Osteoblast (primary cell): ENCODE results near the gene DNA2. TPM values are rescaled to one million over a fixed set of nuclear protein-coding genes. Genes with fewer than 3 reads are reported as not detected.
"Not testable (repeated sequence)": the region's sequence is repeated elsewhere in the genome, so short reads cannot be mapped to it uniquely, and the experiment has no call there.

Experiments
- DNase-seq: peaks from one replicate; pipeline ENCODE4 v3.0.0; 2011; ENCODE audit warnings: low spot score, mixed read lengths; ENCODE audit not compliant: insufficient read length; ENCODE audit errors: missing footprints
- H2AFZ ChIP-seq: 2 replicates; pipeline ENCODE4 v1.6.0; 2011; ENCODE audit warnings: mild to moderate bottlenecking, low read length
- H3K27ac ChIP-seq: 2 replicates; pipeline ENCODE4 v1.5.1; 2011; ENCODE audit warnings: mild to moderate bottlenecking, low read depth, low read length, moderate library complexity
- H3K27me3 ChIP-seq: 2 replicates; pipeline ENCODE4 v1.6.0; 2012; ENCODE audit warnings: mild to moderate bottlenecking, control low read depth, inconsistent platforms, low read length, moderate library complexity; ENCODE audit not compliant: insufficient read depth
- H3K36me3 ChIP-seq: 2 replicates; pipeline ENCODE4 v1.5.1; 2011; ENCODE audit warnings: mild to moderate bottlenecking, low read length, control low read depth, moderate library complexity; ENCODE audit not compliant: insufficient read depth
- H3K4me1 ChIP-seq: 2 replicates; pipeline ENCODE4 v1.5.1; 2011; ENCODE audit warnings: mild to moderate bottlenecking, low read length, control low read depth, moderate library complexity; ENCODE audit not compliant: insufficient read depth
- H3K4me2 ChIP-seq: 2 replicates; pipeline ENCODE4 v1.6.0; 2011; ENCODE audit warnings: mild to moderate bottlenecking, low read length; ENCODE audit not compliant: insufficient read depth
- H3K4me3 ChIP-seq: fragments of 200-600 bp; sonication (generic); 3 replicates; pipeline ENCODE4 v1.5.1; 2012; ENCODE audit warnings: mild to moderate bottlenecking, low read length, inconsistent platforms; ENCODE audit not compliant: insufficient read depth
- H3K79me2 ChIP-seq: 2 replicates; pipeline ENCODE4 v1.6.0; 2012; ENCODE audit warnings: mild to moderate bottlenecking, low read length, control low read depth, inconsistent platforms; ENCODE audit not compliant: insufficient read depth
- H3K9me3 ChIP-seq: 2 replicates; pipeline ENCODE4 v1.5.1; 2011; ENCODE audit warnings: low read depth, low read length, control low read depth
- H4K20me1 ChIP-seq: 2 replicates; pipeline ENCODE4 v1.6.0; 2012; ENCODE audit warnings: mild to moderate bottlenecking, low read length, control low read depth; ENCODE audit not compliant: insufficient read depth
- total RNA-seq: library from RNA; depleted of rRNA; stranded (reverse); fragments of >200 nt; gene quantifications from 2 replicates; pipeline ENCODE4 v1.2.3, GENCODE V29; 2012
- TF ChIP-seq, protein P1 (sequence below): IDR thresholded peaks from 2 replicates; pipeline ENCODE4 v1.5.1; 2011; ENCODE audit warnings: mild to moderate bottlenecking, low read depth, low read length, moderate library complexity; ENCODE audit errors: extremely low read depth

Gene DNA2
- total RNA-seq, 1 donor: 5.4 TPM

DNA sequence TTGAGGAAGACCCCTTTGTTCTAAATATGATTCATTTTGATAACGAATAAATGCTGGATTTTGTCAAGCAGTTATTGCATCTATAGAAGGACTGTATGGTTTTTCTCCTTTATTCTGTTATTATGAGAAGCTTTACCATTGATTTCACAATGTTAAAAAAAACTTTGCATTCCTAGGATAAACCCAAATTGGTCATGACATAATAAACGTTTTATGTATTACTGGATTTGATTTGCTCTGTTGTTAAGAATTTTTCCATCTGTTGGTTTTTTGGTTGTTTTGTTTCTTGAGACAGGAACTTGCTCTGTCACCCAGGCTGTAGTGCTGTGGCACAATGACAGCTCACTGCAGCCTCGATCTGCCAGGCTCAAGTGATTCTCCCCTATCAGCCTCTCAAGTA lies 2.2 kb upstream of the DNA2 start:
- H3K27me3 ChIP-seq: no peaks in the 10 kb centered on the region
- H3K4me2 ChIP-seq: no peak overlapping the region
- DNase-seq: peak; percentile 81
- H4K20me1 ChIP-seq: no peaks in the 10 kb centered on the region
- TF ChIP-seq, protein P1, sequence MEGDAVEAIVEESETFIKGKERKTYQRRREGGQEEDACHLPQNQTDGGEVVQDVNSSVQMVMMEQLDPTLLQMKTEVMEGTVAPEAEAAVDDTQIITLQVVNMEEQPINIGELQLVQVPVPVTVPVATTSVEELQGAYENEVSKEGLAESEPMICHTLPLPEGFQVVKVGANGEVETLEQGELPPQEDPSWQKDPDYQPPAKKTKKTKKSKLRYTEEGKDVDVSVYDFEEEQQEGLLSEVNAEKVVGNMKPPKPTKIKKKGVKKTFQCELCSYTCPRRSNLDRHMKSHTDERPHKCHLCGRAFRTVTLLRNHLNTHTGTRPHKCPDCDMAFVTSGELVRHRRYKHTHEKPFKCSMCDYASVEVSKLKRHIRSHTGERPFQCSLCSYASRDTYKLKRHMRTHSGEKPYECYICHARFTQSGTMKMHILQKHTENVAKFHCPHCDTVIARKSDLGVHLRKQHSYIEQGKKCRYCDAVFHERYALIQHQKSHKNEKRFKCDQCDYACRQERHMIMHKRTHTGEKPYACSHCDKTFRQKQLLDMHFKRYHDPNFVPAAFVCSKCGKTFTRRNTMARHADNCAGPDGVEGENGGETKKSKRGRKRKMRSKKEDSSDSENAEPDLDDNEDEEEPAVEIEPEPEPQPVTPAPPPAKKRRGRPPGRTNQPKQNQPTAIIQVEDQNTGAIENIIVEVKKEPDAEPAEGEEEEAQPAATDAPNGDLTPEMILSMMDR: no peak
- no peaks in the 10 kb centered on the region for H3K9me3 ChIP-seq
- peaks cover 3% of the 10 kb centered on the region for H3K36me3 ChIP-seq
- peaks cover 15% of the 10 kb centered on the region for H3K4me1 ChIP-seq
- no peak overlapping the region for H2AFZ ChIP-seq
- peaks cover 17% of the 10 kb centered on the region for H3K79me2 ChIP-seq
- no peak overlapping the region for H3K27ac ChIP-seq
- H3K4me3 ChIP-seq: no peak overlapping the region

DNA sequence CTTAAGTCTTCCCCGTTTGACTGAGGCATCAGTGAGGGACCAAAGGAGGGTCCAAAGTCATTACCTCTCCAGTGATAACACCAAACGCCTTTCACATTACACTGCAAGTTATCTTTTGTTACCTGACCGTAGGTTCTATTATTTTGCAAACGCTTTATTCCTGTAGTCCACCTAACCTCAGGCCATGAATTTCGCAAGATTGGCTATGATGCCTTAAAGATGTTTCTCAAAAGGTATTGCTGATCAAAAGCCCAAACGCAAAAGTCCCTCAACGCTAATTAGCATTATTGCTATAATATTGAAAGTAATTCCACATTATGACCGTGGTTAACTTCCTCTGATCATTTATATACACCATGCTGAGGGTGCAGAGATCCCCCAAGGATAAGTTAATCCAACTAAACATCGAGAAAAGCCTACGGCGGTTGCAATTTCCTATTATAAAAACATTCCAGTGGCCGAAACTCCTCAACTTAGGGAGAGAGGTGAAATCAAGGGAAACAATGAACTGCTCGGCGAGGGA lies 649 bp downstream of the DNA2 start:
- H3K9me3 ChIP-seq: no peaks in the 10 kb centered on the region
- H3K4me1 ChIP-seq: peaks cover 15% of the 10 kb centered on the region
- DNase-seq: peak; percentile 62
- peak overlapping the region; percentile 62 for H3K27ac ChIP-seq
- H2AFZ ChIP-seq: peak overlapping the region; percentile 97
- peaks cover 3% of the 10 kb centered on the region for H3K36me3 ChIP-seq
- TF ChIP-seq, protein P1: no peak
- H4K20me1 ChIP-seq: no peaks in the 10 kb centered on the region
- H3K4me3 ChIP-seq: peak overlapping the region; percentile 96
- H3K79me2 ChIP-seq: peaks cover 19% of the 10 kb centered on the region
- H3K4me2 ChIP-seq: peak overlapping the region; percentile 83
- H3K27me3 ChIP-seq: no peaks in the 10 kb centered on the region

DNA sequence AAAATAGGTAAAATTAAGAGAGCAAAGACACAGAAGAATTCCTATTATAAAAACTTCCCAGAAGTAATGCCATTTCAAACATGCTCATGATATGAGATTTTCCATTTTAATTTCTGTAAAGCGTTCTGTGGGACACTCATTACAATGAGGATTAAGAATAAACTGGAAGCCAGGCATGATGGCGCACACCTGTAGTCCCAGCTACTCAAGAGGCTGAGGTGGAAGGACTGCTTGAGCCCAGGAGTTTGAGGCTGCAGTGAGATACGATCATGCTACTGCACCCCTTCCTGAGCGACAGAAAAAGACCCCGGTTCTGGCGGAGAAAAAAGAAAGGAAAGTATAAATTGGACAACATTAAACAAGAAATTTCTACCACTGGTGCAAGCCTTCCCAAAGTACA lies 1.5 kb downstream of the DNA2 start:
- H3K4me1 ChIP-seq: peaks cover 15% of the 10 kb centered on the region
- no peak overlapping the region for H3K27ac ChIP-seq
- no peaks in the 10 kb centered on the region for H4K20me1 ChIP-seq
- no peaks in the 10 kb centered on the region for H3K9me3 ChIP-seq
- peak; percentile 15 for DNase-seq
- TF ChIP-seq, protein P1: no peak
- H3K79me2 ChIP-seq: peaks cover 19% of the 10 kb centered on the region
- no peaks in the 10 kb centered on the region for H3K27me3 ChIP-seq
- H3K4me3 ChIP-seq: peak overlapping the region; percentile 96
- H3K4me2 ChIP-seq: peak overlapping the region; percentile 83
- peaks cover 3% of the 10 kb centered on the region for H3K36me3 ChIP-seq
- H2AFZ ChIP-seq: no peak overlapping the region

DNA sequence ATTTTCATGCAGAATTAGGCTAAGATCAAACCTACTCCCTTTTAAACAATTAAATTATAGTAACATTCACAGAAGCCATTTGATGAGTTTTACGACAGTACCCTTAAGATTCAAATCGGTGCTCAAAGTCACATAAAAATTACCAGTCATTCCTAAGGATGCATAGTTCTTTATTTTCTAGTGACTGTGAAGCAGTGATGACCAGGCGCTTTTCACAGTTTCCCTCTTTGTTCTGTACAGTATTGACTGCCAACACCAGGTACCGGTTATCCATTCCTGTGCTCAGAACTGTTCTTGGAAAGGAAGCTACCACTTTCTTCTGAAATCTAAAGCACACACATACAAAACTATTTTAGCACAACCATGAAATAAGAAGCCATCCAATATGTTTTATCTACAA lies 1.9 kb downstream of the DNA2 start:
- peaks cover 19% of the 10 kb centered on the region for H3K79me2 ChIP-seq
- no peak overlapping the region for H3K4me3 ChIP-seq
- peaks cover 15% of the 10 kb centered on the region for H3K4me1 ChIP-seq
- no peaks in the 10 kb centered on the region for H3K27me3 ChIP-seq
- H4K20me1 ChIP-seq: no peaks in the 10 kb centered on the region
- no peak for DNase-seq
- H3K36me3 ChIP-seq: peaks cover 3% of the 10 kb centered on the region
- no peak overlapping the region for H3K27ac ChIP-seq
- no peaks in the 10 kb centered on the region for H3K9me3 ChIP-seq
- no peak overlapping the region for H2AFZ ChIP-seq
- H3K4me2 ChIP-seq: peak overlapping the region; percentile 83
- TF ChIP-seq, protein P1: no peak

DNA sequence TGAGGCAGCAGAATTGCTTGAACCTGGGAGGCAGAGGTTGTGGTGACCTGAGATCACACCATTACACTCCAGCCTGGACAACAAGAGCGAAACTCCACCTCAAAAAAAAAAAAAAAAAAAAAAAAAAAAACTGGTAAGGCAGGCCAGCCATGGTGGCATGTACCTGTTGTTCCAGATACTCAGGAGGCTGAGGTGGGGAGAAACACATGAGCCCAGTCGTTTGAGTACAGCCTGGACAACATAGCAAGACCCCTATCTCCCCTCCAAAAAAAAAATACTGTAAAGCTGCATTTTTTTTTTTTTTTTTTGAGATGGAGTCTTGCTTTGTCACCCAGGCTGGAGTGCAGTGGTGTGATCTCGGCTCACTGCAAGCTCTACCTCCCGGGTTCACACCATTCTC lies 7.0 kb downstream of the DNA2 start:
- H3K27ac ChIP-seq, H3K4me1 ChIP-seq, H3K27me3 ChIP-seq, H3K36me3 ChIP-seq, H4K20me1 ChIP-seq, H3K79me2 ChIP-seq, H3K9me3 ChIP-seq, H3K4me2 ChIP-seq, H2AFZ ChIP-seq, DNase-seq, H3K4me3 ChIP-seq: not testable (repeated sequence)
